SU-DHL-6 (cell line): Measurements from ENCODE around the gene TMOD1.

ENCODE experiments used
- H2AFZ ChIP-seq: fragments of 200-600 bp; sonication (generic); 2 replicates; pipeline ENCODE4 v1.6.1; 2014; ENCODE audit warnings: low read depth, mild to moderate bottlenecking, moderate library complexity, mixed read lengths, antibody characterized with exemption, low read length; ENCODE audit not compliant: severe bottlenecking
- H3F3A ChIP-seq: fragments of 200-600 bp; shearing (Covaris generic); 2 replicates; pipeline ENCODE4 v1.6.0; 2016; ENCODE audit warnings: antibody characterized with exemption, mild to moderate bottlenecking; ENCODE audit not compliant: insufficient read depth
- H3K27ac ChIP-seq: fragments of 200-600 bp; sonication (generic); 2 replicates; pipeline ENCODE4 v1.5.1; 2016; ENCODE audit warnings: low read depth, mild to moderate bottlenecking, low read length, moderate library complexity, mixed read lengths
- H3K27me3 ChIP-seq: fragments of 200-600 bp; sonication (generic), shearing (Covaris generic); 2 replicates; pipeline ENCODE4 v1.6.0; 2014; ENCODE audit warnings: mild to moderate bottlenecking, low read length
- H3K36me3 ChIP-seq: fragments of 200-600 bp; sonication (generic); 2 replicates; pipeline ENCODE4 v1.6.1; 2014; ENCODE audit warnings: mild to moderate bottlenecking, low read length, mixed read lengths
- H3K4me2 ChIP-seq: fragments of 300-600, 200-600 bp; shearing (Covaris generic), sonication (generic); 2 replicates; pipeline ENCODE4 v1.6.0; 2014; ENCODE audit warnings: low read length, low read depth, mild to moderate bottlenecking; ENCODE audit not compliant: poor library complexity, severe bottlenecking
- H3K4me3 ChIP-seq: fragments of 200-600 bp; sonication (generic); 2 replicates; pipeline ENCODE4 v1.5.1; 2014; ENCODE audit warnings: antibody characterized with exemption, low read length, mild to moderate bottlenecking, mixed read lengths; ENCODE audit not compliant: insufficient read depth, poor library complexity, severe bottlenecking
- H3K79me2 ChIP-seq: fragments of 200-600 bp; sonication (generic); 2 replicates; pipeline ENCODE4 v1.6.1; 2014; ENCODE audit warnings: mild to moderate bottlenecking, low read length, moderate library complexity; ENCODE audit not compliant: insufficient read depth
- H3K9ac ChIP-seq: fragments of 200-600 bp; sonication (generic); 2 replicates; pipeline ENCODE4 v1.7.0; 2014; ENCODE audit warnings: mild to moderate bottlenecking, low read length
- H3K9me2 ChIP-seq: fragments of 200-600 bp; sonication (generic); replicated peaks from 2 replicates; pipeline ENCODE4 v1.6.1; 2014; ENCODE audit warnings: low read length; ENCODE audit not compliant: insufficient read depth
- H3K9me3 ChIP-seq: fragments of 200-600 bp; sonication (generic); 2 replicates; pipeline ENCODE4 v1.6.1; 2014; ENCODE audit warnings: low read length, mixed read lengths; ENCODE audit not compliant: insufficient read depth
- H4K20me1 ChIP-seq: fragments of 200-600 bp; sonication (generic); 2 replicates; pipeline ENCODE4 v1.6.1; 2014; ENCODE audit warnings: low read depth, mild to moderate bottlenecking, antibody characterized with exemption, low read length, moderate library complexity, mixed read lengths
- EZH2phosphoT487 ChIP-seq: fragments of 200-600 bp; sonication (generic), shearing (Covaris generic); conservative IDR thresholded peaks from 2 replicates; pipeline ENCODE4 v1.6.1; 2018; ENCODE audit warnings: mild to moderate bottlenecking, antibody characterized with exemption, low read length, moderate library complexity, mixed read lengths
- TF ChIP-seq, protein P1 (sequence below): fragments of 200-600 bp; sonication (generic); IDR thresholded peaks from one replicate; pipeline ENCODE4 v1.5.1; 2017; ENCODE audit warnings: antibody characterized with exemption, mild to moderate bottlenecking, low read length, moderate library complexity; ENCODE audit not compliant: insufficient read depth, poor library complexity, severe bottlenecking

Gene TMOD1

DNA sequence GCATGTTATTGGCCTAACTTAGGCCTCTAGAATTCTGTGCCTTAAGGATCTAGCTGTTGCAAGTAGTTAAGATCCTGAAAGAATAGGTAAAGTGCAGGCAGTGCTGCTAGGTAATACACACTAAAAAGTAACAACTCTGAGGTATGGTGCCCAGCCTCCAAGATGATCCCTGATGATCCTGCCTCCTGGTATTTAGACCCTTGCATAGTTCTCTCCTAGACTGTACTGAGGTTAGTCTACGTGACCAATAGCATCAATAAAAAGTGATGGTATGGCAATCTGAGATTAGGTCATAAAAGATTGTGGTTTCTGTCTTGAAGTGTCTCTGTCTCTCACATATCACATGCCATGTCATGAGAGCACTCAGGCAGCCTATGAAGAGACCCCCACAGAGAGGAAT is 122.5 kb downstream of the TMOD1 start:
- no peak for TF ChIP-seq EZH2phosphoT487
- TF ChIP-seq, protein P1, sequence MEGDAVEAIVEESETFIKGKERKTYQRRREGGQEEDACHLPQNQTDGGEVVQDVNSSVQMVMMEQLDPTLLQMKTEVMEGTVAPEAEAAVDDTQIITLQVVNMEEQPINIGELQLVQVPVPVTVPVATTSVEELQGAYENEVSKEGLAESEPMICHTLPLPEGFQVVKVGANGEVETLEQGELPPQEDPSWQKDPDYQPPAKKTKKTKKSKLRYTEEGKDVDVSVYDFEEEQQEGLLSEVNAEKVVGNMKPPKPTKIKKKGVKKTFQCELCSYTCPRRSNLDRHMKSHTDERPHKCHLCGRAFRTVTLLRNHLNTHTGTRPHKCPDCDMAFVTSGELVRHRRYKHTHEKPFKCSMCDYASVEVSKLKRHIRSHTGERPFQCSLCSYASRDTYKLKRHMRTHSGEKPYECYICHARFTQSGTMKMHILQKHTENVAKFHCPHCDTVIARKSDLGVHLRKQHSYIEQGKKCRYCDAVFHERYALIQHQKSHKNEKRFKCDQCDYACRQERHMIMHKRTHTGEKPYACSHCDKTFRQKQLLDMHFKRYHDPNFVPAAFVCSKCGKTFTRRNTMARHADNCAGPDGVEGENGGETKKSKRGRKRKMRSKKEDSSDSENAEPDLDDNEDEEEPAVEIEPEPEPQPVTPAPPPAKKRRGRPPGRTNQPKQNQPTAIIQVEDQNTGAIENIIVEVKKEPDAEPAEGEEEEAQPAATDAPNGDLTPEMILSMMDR: no peak
- no peaks in the 10 kb centered on the region for H3K9me3 ChIP-seq
- no peaks in the 10 kb centered on the region; the same call in 1 of the 2 replicates for H4K20me1 ChIP-seq
- no peak overlapping the region for H2AFZ ChIP-seq
- no peak overlapping the region for H3K4me3 ChIP-seq
- H3K79me2 ChIP-seq: peaks cover 19% of the 10 kb centered on the region; the same call in 1 of the 2 replicates
- no peak overlapping the region for H3K9ac ChIP-seq
- H3K27me3 ChIP-seq: no peaks in the 10 kb centered on the region
- peaks cover 28% of the 10 kb centered on the region for H3K36me3 ChIP-seq
- H3F3A ChIP-seq: 0 out of 2 replicates have a peak, but pooled peaks cover 5% of the 10 kb centered on the region
- no peaks in the 10 kb centered on the region for H3K9me2 ChIP-seq
- H3K4me2 ChIP-seq: no peak overlapping the region
- no peak overlapping the region for H3K27ac ChIP-seq

DNA sequence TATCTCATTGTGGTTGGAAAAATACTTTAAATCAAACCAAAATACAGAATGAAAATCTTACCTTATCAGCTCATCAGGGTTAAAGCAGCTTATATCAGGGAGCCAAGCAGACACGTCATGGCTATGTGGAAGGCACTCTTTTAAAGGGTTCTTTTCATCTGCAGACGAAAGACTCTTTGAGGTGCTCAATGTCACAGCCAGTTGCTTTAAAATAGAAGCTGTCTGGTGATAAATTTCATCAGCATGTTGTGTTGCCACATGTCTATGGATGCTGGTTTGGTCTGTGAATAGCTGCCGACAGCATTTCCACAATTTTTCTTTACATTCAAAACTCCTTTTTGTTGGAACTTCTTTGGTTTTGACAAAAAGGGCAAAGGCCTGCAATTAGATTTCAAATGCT is 124.2 kb downstream of the TMOD1 start:
- no peaks in the 10 kb centered on the region for H3K27me3 ChIP-seq
- H3K27ac ChIP-seq: no peak overlapping the region
- H3K9me2 ChIP-seq: no peaks in the 10 kb centered on the region
- H3K9ac ChIP-seq: no peak overlapping the region
- H3K4me2 ChIP-seq: no peak overlapping the region
- peaks cover 25% of the 10 kb centered on the region for H3K36me3 ChIP-seq
- H3K79me2 ChIP-seq: peaks cover 33% of the 10 kb centered on the region
- H4K20me1 ChIP-seq: no peaks in the 10 kb centered on the region; the same call in 1 of the 2 replicates
- TF ChIP-seq, protein P1: no peak
- no peak for TF ChIP-seq EZH2phosphoT487
- no peaks in the 10 kb centered on the region for H3K9me3 ChIP-seq
- no peak overlapping the region for H3K4me3 ChIP-seq
- H3F3A ChIP-seq: 0 out of 2 replicates have a peak, but pooled peaks cover 5% of the 10 kb centered on the region
- no peak overlapping the region for H2AFZ ChIP-seq

DNA sequence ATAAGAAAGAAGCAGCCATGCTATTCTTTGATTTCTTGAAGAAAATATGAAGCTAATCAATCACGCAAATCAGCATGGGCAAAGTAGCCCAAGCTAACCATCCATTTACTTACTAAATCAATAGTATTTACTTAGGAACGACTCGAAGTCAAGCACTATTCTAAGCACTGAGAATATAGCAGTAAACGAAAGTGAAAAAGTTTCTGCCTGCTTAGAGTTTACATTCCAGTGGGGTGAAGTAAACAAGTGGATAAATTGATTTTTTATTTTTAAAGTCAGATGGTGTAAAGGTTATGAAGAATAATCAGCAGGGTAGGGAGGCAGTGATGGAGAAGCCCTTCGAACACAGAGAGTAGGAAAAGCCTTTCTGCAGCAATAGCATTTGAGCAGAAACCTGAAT is 126.2 kb downstream of the TMOD1 start:
- H3K27ac ChIP-seq: no peak overlapping the region
- H3K9ac ChIP-seq: no peak overlapping the region
- no peaks in the 10 kb centered on the region for H3K9me3 ChIP-seq
- TF ChIP-seq, protein P1: no peak
- TF ChIP-seq EZH2phosphoT487: no peak
- peaks cover 53% of the 10 kb centered on the region for H3K79me2 ChIP-seq
- no peaks in the 10 kb centered on the region for H3K9me2 ChIP-seq
- no peaks in the 10 kb centered on the region; the same call in 1 of the 2 replicates for H4K20me1 ChIP-seq
- H3K4me2 ChIP-seq: no peak overlapping the region
- 0 out of 2 replicates have a peak, but pooled peaks cover 5% of the 10 kb centered on the region for H3F3A ChIP-seq
- H3K27me3 ChIP-seq: no peaks in the 10 kb centered on the region
- no peak overlapping the region for H2AFZ ChIP-seq
- peaks cover 25% of the 10 kb centered on the region for H3K36me3 ChIP-seq
- H3K4me3 ChIP-seq: no peak overlapping the region
